ENCODE data around the gene SETDB2. TPM values are rescaled to one million over a fixed set of nuclear protein-coding genes. Genes with fewer than 3 reads are reported as not detected.

Gene SETDB2
- polyA plus RNA-seq, 1 donor from 2014 or later: 14.6 TPM

GRCh38 chr13:49453465-49453864 lies 9.4 kb downstream of the SETDB2 start:
- no peaks in the 10 kb centered on the region for H3K27me3 ChIP-seq (ENCODE audit: insufficient read depth, low read depth, low read length)
- H2AFZ ChIP-seq (ENCODE audit: low read depth, low read length): no peak overlapping the region
- H3K27ac ChIP-seq (ENCODE audit: low read length): no peak overlapping the region
- peaks cover 1% of the 10 kb centered on the region for H3K79me2 ChIP-seq (replicated peaks; ENCODE audit: insufficient read depth, low read length)
- no peaks in the 10 kb centered on the region for H3K36me3 ChIP-seq (ENCODE audit: insufficient read depth, low read length)
- H3K4me2 ChIP-seq (ENCODE audit: low read length): no peak overlapping the region
- no peaks in the 10 kb centered on the region for H3F3A ChIP-seq (ENCODE audit: insufficient read depth, low read length, poor library complexity, severe bottlenecking)
- no peak overlapping the region for H3K9ac ChIP-seq (ENCODE audit: low read length)
- no peaks in the 10 kb centered on the region for H4K20me1 ChIP-seq (ENCODE audit: insufficient read depth)
- TF ChIP-seq CTCF (IDR thresholded peaks at IDR 0.05; ENCODE audit: poor library complexity, severe bottlenecking): no peak
- TF ChIP-seq POLR2AphosphoS5 (IDR thresholded peaks at IDR 0.05): no peak
- TF ChIP-seq EZH2 (IDR thresholded peaks at IDR 0.05; ENCODE audit: borderline replicate concordance, insufficient read depth, low read length, poor library complexity, severe bottlenecking): no peak
- no peak for TF ChIP-seq EP300 (conservative IDR thresholded peaks at IDR 0.05; ENCODE audit: poor library complexity, severe bottlenecking)
- TF ChIP-seq SMC3 (conservative IDR thresholded peaks at IDR 0.05; ENCODE audit: poor library complexity): no peak
- TF ChIP-seq MXI1 (conservative IDR thresholded peaks at IDR 0.05; ENCODE audit: poor library complexity, severe bottlenecking): no peak
- TF ChIP-seq REST (IDR thresholded peaks at IDR 0.05; ENCODE audit: borderline replicate concordance): no peak
- no peak for TF ChIP-seq TAF1 (IDR thresholded peaks at IDR 0.05; ENCODE audit: low read depth)
- no peak for TF ChIP-seq RAD21 (conservative IDR thresholded peaks at IDR 0.05)
- no peaks in the 10 kb centered on the region for H3K9me3 ChIP-seq (ENCODE audit: low read length)
- H3K9me2 ChIP-seq (ENCODE audit: insufficient read depth, low read length): no peaks in the 10 kb centered on the region
- H3K4me3 ChIP-seq (ENCODE audit: low read length): no peak overlapping the region

GRCh38 chr13:49454388-49455006 lies 10.4 kb downstream of the SETDB2 start:
- Histone ChIP-seq H3K27ac (ENCODE audit: low read length) (no peak overlapping the region), H4K20me1 (ENCODE audit: insufficient read depth) (no peaks in the 10 kb centered on the region), H3K36me3 (ENCODE audit: insufficient read depth, low read length) (no peaks in the 10 kb centered on the region), H3K79me2 (replicated peaks; ENCODE audit: insufficient read depth, low read length) (no peaks in the 10 kb centered on the region), H3K9me2 (ENCODE audit: insufficient read depth, low read length) (no peaks in the 10 kb centered on the region), H3K9ac (ENCODE audit: low read length) (no peak overlapping the region), H3K27me3 (ENCODE audit: insufficient read depth, low read depth, low read length) (no peaks in the 10 kb centered on the region), H2AFZ (ENCODE audit: low read depth, low read length) (no peak overlapping the region), H3F3A (ENCODE audit: insufficient read depth, low read length, poor library complexity, severe bottlenecking) (no peaks in the 10 kb centered on the region), H3K4me3 (ENCODE audit: low read length) (no peak overlapping the region), H3K4me2 (ENCODE audit: low read length) (no peak overlapping the region), H3K9me3 (ENCODE audit: low read length) (no peaks in the 10 kb centered on the region)
- TF ChIP-seq REST (IDR thresholded peaks at IDR 0.05; ENCODE audit: borderline replicate concordance) (no peak), CTCF (IDR thresholded peaks at IDR 0.05; ENCODE audit: poor library complexity, severe bottlenecking) (no peak), MXI1 (conservative IDR thresholded peaks at IDR 0.05; ENCODE audit: poor library complexity, severe bottlenecking) (no peak)
